Endothelial cell of umbilical vein (primary cell): ENCODE data around the gene ALK.

Experiments used
- EZH2 ChIP-seq: IDR thresholded peaks from 2 replicates; pipeline ENCODE4 v1.6.1; 2012; ENCODE audit warnings: borderline replicate concordance, low read depth, mild to moderate bottlenecking, moderate library complexity, low read length, inconsistent platforms; ENCODE audit not compliant: severe bottlenecking
- GATA2 ChIP-seq: IDR thresholded peaks from 2 replicates; pipeline ENCODE4 v1.7.0; 2011; ENCODE audit warnings: low read depth, mild to moderate bottlenecking, moderate library complexity, mixed read lengths, low read length; ENCODE audit not compliant: insufficient read length, insufficient read depth
- JUN ChIP-seq: IDR thresholded peaks from 2 replicates; pipeline ENCODE4 v1.6.1; 2011; ENCODE audit warnings: borderline replicate concordance, low read depth; ENCODE audit not compliant: insufficient read length, insufficient read depth
- POLR2A ChIP-seq: IDR thresholded peaks from 2 replicates; pipeline ENCODE4 v1.6.1; 2012; ENCODE audit warnings: low read depth, mild to moderate bottlenecking, control low read depth, low read length
- POLR2AphosphoS5 ChIP-seq: IDR thresholded peaks from 2 replicates; pipeline ENCODE4 v1.6.1; 2012; ENCODE audit warnings: low read depth, mild to moderate bottlenecking, control low read depth, low read length, moderate library complexity; ENCODE audit not compliant: insufficient read depth
- TF ChIP-seq, protein P1 (sequence below), 2 donors: IDR thresholded peaks; 1 replicate in 1 of 2; 2 replicates in 1 of 2; pipeline ENCODE4 v1.5.1; 2011; ENCODE audit warnings: low read length in 2 of 2, mild to moderate bottlenecking in 2 of 2, moderate library complexity in 2 of 2, control low read depth in 1 of 2, inconsistent platforms in 1 of 2, low read depth in 1 of 2; ENCODE audit not compliant: insufficient read depth in 1 of 2; ENCODE audit errors: extremely low read depth in 1 of 2

DNA sequence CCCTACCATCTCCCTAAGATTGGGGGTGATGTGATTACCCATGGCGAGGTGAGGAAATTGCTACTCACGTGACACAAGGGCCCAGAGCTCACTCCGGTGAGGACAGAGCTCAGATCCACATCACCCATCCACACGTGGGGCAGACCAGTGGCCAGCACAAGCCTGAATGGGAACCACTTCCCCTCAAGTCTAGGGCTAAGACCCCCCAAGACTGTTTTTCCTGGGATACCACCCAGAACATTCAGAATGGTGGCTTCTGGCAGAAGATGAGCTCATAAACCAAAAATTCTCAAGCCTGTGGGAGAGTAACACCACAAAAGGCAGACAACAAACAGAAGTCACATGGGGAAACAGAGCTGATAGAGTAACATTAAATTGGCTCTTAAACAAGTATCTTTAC is 321.4 kb downstream of the ALK start:
- TF ChIP-seq POLR2A (no peak), EZH2 (no peak), GATA2 (no peak), POLR2AphosphoS5 (no peak), JUN (no peak)
- TF ChIP-seq, protein P1, sequence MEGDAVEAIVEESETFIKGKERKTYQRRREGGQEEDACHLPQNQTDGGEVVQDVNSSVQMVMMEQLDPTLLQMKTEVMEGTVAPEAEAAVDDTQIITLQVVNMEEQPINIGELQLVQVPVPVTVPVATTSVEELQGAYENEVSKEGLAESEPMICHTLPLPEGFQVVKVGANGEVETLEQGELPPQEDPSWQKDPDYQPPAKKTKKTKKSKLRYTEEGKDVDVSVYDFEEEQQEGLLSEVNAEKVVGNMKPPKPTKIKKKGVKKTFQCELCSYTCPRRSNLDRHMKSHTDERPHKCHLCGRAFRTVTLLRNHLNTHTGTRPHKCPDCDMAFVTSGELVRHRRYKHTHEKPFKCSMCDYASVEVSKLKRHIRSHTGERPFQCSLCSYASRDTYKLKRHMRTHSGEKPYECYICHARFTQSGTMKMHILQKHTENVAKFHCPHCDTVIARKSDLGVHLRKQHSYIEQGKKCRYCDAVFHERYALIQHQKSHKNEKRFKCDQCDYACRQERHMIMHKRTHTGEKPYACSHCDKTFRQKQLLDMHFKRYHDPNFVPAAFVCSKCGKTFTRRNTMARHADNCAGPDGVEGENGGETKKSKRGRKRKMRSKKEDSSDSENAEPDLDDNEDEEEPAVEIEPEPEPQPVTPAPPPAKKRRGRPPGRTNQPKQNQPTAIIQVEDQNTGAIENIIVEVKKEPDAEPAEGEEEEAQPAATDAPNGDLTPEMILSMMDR (IDR thresholded peaks at IDR 0.05; ENCODE audit: extremely low read depth in 1 of 2, insufficient read depth in 1 of 2, low read depth in 1 of 2, low read length in 2 of 2): no peak
